HFF-Myc (cell line): ENCODE results near the gene PXN.

Experiments
- DNase-seq: peaks from one replicate; pipeline ENCODE4 v3.0.0-alpha.2; 2011; ENCODE audit warnings: low read depth; ENCODE audit errors: extremely low read depth
- H3K4me3 ChIP-seq: replicated peaks from 2 replicates; pipeline ENCODE4 v1.5.1; 2011; ENCODE audit warnings: low read depth, mild to moderate bottlenecking, control low read depth, low read length
- CTCF ChIP-seq: IDR thresholded peaks from 2 replicates; pipeline ENCODE4 v1.5.1; 2012; ENCODE audit warnings: mild to moderate bottlenecking, low read depth, low read length, control low read depth; ENCODE audit errors: missing control alignments

PXN gene

GRCh38 chr12:120242971-120243699 lies 22.4 kb downstream of the PXN start:
- no peak overlapping the region for H3K4me3 ChIP-seq
- no peak for DNase-seq

GRCh38 chr12:120242275-120242799 lies 23.2 kb downstream of the PXN start:
- DNase-seq, result no peak
- no peak for TF ChIP-seq CTCF
- H3K4me3 ChIP-seq, result no peak overlapping the region

More at GRCh38 chr12:120242971-120243699, 22.4 kb downstream of the PXN start:
- TF ChIP-seq CTCF, result no peak

- no peak overlapping the region for H3K4me3 ChIP-seq
- no peak for DNase-seq
- no peak for TF ChIP-seq CTCF
Measured at GRCh38 chr12:120241561-120242274, 23.8 kb downstream of the PXN start.

GRCh38 chr12:120240495-120240833 lies 25.1 kb downstream of the PXN start:
- TF ChIP-seq CTCF, result no peak
- DNase-seq, result no peak
- H3K4me3 ChIP-seq, result no peak overlapping the region

GRCh38 chr12:120239776-120240494 lies 25.6 kb downstream of the PXN start:
- no peak for DNase-seq
- no peak overlapping the region for H3K4me3 ChIP-seq
- TF ChIP-seq CTCF, result no peak

GRCh38 chr12:120238839-120239445 lies 26.6 kb downstream of the PXN start:
- no peak for DNase-seq
- TF ChIP-seq CTCF, result no peak
- H3K4me3 ChIP-seq, result no peak overlapping the region
